CD4-positive, alpha-beta T cell treated with Interleukin-17A for 1 hour (primary cell): Measurements from ENCODE around the gene RAB41.
"Not testable (repeated sequence)": the region's sequence is repeated elsewhere in the genome, so short reads cannot be mapped to it uniquely, and the experiment has no call there.

ENCODE experiments used
- DNase-seq: peaks from one replicate; pipeline ENCODE4 v3.0.0-alpha.2; 2020

Gene RAB41

DNA sequence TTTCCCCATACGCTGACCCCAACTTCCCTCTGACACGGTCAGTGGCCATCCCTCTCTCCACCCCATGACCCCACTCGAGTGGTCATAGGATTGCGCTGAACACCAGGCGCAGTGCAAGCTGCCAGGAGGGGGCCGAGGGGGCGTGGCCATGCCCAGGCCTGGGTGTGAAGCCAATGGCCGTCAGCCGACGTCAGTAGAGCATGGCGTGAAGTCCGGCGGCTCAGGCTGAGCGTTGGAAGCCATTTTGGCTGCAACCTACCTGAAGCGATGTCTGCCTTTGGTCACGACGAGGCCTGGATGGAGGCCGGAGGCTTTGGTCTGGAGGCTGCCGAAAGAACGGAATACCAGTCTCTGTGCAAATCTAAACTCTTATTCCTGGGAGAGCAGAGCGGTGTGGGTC, at the start of gene RAB41:
TSS of gene RAB41 (plus strand) at position 222 of the 400 bp plus-strand sequence. CDS start at position 268, 46 bp downstream.
- no peak for DNase-seq

- no peak for DNase-seq
Measured at GRCh38 chrX:70234355-70234754, 47.6 kb upstream of the RAB41 start, which contains the start of gene AWAT1. Gene AWAT1, plus strand, starts transcription at chrX:70234655. Its CDS starts 41 bp downstream, at chrX:70234696.

- DNase-seq, result no peak
Measured at GRCh38 chrX:70240751-70241150, 41.2 kb upstream of the RAB41 start.

DNA sequence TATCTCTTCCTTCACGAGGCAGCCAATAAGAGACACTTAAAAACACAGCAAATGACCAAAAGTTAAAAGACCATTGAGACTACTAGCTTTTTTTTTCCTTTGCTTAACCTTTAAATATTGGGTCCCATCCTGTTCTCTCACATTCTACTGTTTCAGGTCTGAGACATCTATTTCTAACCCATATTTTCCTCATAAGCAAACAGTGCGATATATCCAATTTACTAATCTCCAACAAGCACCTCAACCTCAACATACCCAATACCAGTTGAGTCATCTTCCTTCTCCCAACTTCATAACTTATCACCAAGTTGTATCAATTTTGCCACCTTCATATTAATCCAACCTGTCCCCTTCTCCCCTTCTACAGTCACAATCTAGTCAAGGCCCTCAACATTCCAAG, 40.5 kb upstream of the RAB41 start:
- no peak for DNase-seq

DNA sequence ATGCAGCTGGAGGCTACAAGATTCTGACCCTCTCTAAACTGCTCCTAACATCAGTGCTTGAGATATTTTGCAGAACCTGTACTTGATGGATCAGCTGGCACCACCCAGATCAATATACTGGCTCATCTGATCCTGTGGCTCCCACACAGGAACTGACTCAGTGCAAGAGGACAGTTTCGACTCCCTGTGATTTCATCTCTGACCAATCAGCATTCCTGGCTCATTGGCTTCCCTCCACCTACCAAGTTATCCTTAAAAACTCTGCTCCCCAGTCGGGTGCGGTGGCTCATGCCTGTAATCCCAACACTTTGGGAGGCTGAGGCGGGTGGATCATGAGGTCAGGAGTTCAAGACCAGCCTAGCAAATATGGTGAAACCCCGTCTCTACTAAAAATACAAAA, 38.4 kb upstream of the RAB41 start:
- DNase-seq, result not testable (repeated sequence)

DNA sequence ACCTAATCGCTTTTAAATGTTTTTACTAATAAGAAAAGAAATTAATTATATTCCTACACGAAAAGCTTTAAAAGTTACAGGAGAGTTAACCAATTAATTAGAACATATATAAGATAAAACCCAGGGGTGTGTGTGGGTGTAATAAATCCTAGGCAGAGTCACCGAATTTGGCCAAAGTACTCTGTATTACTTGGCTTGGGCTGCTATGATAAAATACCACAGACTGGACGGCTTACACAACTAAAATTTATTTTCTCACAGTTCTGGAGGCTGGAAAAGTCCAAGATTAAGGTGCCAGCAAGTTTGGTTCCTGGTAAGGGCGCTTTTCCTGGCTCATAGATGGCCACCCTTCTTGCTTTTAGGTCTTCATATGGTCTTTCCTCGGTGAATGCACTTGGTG, 37.1 kb upstream of the RAB41 start:
- no peak for DNase-seq

DNA sequence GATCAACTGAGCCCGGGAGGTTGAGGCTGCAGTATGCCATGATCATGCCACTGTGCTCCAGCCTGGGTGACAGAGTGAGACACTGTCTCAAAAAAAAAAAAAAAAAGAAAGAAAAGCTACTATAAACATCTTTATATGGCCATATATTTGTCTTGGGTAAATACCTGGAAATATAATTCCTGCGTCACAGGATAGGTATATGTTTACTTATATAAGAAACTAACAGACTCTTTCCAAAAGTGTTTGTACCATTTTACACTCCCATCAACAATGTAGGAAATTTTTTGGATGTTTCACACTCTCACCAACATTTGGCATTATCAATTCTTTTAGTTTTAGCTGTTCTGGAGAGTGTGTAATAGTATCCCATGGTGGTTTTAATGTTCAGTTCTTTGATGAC, 34.7 kb upstream of the RAB41 start:
- no peak for DNase-seq

DNA sequence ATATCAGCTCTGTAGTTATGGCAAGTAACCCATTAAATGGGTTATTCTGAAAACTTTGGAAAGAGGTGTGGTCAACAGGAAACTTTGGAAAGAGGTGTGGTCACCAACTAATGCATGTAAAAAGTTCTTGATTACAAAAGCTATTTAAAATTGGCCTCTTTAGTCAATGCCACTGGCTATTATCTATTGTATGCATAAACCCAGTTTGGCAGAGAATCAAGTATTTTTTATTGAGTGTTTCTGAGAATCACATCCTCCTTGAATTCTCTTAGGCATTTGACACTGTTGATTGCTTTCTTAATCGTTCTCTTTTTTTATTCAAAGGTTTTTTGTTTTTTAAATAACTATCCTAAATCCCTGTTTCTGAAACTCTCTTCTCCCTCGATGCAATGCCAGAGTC, 29.5 kb upstream of the RAB41 start:
- DNase-seq, result no peak

- no peak for DNase-seq
Measured at GRCh38 chrX:70253377-70254062, 28.5 kb upstream of the RAB41 start.

GRCh38 chrX:70254063-70254400, 27.9 kb upstream of the RAB41 start:
- DNase-seq, result no peak

DNA sequence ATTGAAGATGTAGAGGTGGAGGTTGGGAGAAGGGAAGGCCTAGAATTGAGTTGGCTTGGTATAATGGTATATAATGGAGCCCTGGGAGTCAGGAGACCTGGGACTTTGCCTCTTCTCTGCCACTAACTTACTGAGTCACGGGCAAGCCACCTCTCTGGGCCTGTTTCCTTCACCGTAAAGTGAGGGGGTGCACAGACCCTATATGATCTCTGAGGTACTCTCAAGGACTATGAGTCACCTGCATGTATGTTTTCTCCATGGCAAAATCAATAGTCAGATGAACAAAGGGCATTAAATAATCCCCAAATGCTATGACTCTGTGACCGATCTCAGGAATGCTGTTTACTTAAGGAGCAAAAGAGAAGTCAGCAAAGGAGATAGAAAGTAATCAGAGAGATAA, 27.1 kb upstream of the RAB41 start:
- DNase-seq, result no peak

GRCh38 chrX:70255452-70255851, 26.5 kb upstream of the RAB41 start:
- DNase-seq, result no peak

DNA sequence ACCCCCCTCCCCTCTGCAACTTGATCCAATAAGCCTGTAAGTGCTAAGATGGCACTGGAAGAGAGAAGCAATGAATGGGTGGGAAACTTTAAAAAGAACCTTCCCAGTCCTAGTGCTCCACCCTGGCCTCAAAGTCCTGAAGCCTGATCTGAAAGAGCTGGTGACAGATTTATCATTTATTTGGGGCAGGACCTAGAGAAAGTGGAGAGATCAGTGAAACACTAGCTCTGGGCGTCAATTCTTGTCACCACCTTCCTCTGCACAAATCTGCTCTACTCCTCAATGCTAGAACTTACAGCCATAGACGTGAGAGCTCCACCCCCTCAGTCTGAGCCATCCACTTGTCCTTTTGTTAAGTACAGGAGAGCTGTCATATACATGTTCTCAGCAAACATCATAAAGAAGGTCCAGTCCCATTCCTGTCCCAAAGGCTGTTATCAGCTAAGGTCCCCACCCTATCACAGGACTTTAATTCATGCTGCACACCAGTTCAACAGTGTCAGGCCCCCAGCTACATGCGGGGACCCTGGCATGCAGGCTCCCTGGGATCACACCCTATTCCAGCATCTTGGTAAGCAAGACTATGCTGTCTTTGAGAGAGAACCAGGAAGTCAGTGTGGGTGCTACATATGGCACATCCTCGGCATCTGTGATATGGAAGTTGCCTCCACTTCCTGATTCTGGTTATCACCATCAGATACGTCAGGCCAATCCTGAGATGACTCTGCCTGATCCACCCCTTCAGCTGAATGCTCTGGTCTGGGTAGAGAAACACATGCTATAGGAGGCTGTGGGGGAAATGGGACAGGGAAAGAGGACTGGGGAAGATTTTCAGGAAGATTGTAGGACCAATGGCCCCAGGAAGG, 24.3 kb upstream of the RAB41 start:
- no peak for DNase-seq

DNA sequence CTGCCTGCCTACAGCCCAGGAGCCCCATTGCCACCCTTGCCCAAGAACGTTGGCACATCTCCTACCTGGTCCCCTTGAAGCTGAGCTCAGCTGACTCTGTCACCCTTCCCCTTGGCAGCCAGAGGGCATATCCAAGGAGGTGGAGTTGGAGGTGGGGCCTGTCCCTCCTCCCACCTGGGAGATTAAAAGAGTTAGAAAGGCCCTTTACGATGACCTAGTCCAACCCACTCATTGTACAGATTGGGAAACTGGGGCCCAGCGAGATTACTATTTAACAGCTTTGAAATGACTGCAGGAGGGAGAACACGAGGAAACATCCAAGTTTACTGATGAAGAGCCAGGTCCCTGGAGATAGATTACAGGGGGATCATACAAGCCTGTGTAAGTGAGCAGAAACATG, 21.9 kb upstream of the RAB41 start, which contains the start of gene P2RY4:
TSS of gene P2RY4 (minus strand) at position 101 of the 400 bp plus-strand sequence. CDS start 580 bp downstream, outside the sequence.
- DNase-seq, result no peak

DNA sequence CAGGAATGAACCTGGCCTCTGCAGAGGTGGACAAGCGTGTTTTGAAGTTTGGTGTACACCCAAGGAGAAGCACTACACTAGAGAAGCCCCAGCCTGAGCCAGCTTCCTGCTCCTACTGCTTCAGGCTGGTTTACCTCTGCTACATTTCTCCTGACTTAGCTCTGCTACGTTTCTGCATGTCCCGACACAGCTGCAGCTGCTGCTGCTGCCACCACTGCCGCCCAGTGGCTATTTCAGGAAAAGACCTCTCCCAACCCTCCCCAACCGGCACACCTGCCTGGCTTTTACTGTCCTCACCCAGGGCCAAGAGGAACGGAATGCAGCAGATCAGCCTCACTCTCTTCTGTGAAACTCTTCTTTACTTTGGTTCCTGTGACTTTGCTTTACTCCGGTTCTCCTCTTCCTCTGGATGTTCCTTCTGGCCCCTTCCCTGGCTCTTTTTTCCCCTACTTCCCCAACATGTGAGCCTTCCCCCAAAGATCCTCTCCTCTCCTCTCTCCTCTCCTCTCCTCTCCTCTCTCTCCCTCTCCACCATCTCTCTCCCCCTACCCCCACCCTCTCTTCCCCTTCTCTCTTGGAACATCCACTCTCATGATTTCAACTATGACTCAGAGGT, 18.9 kb upstream of the RAB41 start:
- peak; percentile 0 for DNase-seq

DNA sequence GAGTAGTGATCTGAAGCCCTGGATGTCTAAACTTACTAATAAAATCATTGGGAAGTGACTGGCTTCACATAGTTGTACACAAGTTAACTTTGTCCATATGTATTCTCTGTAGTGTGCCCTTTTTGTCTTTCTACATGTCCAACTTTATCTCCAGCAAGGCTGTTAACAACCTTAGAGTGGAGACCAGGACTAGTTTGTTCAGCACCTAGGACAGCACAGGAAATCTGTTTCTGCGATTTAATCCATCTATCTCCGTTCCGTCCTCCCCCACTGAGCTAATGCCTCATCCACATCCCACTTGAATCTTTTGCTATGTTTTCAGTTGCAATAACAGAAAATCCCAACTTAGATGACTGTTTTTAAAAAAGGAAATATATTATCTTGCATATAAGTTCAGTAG, 17.2 kb upstream of the RAB41 start:
- no peak for DNase-seq

DNA sequence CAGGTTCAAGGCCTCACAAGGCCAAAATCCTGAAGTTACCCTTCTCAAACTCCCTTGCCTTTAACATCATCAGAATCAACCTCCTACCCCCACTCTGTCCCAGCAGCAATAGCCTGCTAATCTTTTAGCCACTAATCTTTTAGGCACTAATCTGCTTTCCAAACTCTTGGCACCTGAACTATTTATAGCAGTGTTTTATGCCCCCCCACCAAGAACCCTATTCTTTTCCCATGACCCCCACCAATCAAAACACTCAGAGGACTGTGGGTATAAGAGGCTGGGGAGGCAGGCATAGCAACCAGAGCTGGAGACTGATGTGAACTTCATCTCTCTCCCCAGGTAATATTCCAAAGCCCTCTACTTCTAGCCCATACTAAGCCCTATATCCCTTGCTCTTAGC, 13.9 kb upstream of the RAB41 start, which contains the start of gene ARR3:
TSS of gene ARR3 (plus strand) at position 301 of the 400 bp plus-strand sequence. CDS start 1,052 bp downstream, outside the sequence.
- DNase-seq, result no peak

- DNase-seq, result not testable (repeated sequence)
Measured at GRCh38 chrX:70274029-70274428, 7.9 kb upstream of the RAB41 start.

GRCh38 chrX:70279081-70279480, 2.9 kb upstream of the RAB41 start:
- DNase-seq, result no peak

- no peak for DNase-seq
Measured at GRCh38 chrX:70280573-70280972, 1.4 kb upstream of the RAB41 start.

- no peak for DNase-seq
Measured at GRCh38 chrX:70289168-70289792, 7.3 kb downstream of the RAB41 start.

DNA sequence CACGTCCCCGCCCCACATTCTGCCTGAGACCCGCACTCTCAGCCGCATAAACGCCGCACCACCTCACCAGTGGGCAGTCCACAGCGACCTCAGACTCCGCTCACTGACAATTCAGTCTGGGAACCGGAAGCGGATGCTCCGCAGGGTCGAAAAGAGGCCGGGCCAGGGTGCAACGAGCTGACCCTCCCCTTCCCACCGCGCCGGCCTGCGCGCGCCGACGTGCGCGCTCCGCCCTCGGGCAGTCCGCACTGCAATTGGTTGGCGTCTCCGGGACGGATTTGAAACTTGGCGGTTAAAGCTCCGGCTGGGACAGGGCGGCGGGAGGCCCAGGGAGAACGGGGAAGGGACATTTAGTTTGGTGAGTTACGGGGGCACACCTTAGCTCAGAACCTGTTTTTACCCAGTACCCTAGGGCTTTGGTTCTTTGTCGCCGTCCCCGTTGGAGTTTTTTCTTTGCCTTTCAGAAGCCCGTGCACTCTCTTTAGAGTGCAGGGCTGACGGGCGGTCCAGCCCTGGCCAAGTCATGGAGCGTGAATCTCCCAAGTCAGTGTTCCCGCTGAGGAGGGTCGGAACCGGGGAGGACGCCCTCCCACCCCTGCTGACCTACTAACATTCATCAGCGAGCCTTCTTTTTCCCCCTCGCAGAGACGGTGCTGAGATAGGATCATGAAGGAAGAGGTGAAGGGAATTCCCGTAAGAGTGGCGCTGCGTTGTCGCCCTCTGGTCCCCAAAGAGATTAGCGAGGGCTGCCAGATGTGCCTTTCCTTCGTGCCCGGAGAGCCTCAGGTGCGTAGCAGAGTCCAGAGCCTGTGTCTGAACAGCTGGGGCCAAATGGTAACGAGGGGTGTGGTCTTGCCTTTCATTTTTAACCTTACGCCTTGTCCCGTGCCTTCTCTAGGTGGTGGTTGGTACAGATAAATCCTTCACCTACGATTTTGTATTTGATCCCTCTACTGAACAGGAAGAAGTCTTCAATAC, 8.1 kb downstream of the RAB41 start, which contains the start of the genes KIF4A and PDZD11:
TSS of gene KIF4A (plus strand) at position 312 of the 978 bp plus-strand sequence. CDS start at position 667, 355 bp downstream.
TSS of gene PDZD11 (minus strand) at position 135 of the 978 bp plus-strand sequence. CDS start 586 bp downstream, outside the sequence.
- peak; percentile 83 for DNase-seq
